GM12878 (cell line): ENCODE data around the gene TFR2. TPM values are rescaled to one million over a fixed set of nuclear protein-coding genes. Genes with fewer than 3 reads are reported as not detected.

Source experiments
- ATAC-seq: fragments of 200-7000 bp; cut with Tn5 transposase; 3 replicates; pipeline ENCODE4 v1.9.1; 2020; ENCODE audit warnings: mild to moderate bottlenecking, moderate library complexity
- BruUV-seq: library from RNA; stranded (reverse); fragments of 400-500 nt; replicated peaks from 2 replicates; lab custom pipeline; 2021; lab: Mats Ljungman, UMichigan
- CTCF ChIA-PET: fragments of 300-600 bp; sonication (Branson Sonifier 250); formaldehyde crosslinking; extraction: SDS; loops from one replicate; lab custom pipeline; 2021; ENCODE audit warnings: inconsistent platforms; lab: Yijun Ruan, JAX
- POLR2A ChIA-PET: fragments of 350-600 bp; formaldehyde crosslinking; extraction: SDS; loops from one replicate; lab custom pipeline; 2021; ENCODE audit warnings: inconsistent platforms; lab: Charles Lee
- RAD21 ChIA-PET: fragments of 300-600 bp; sonication (Branson Sonifier 250); formaldehyde crosslinking; loops from one replicate; lab custom pipeline; 2023; ENCODE audit warnings: antibody characterized with exemption; ENCODE audit not compliant: unreplicated experiment; lab: Charles Lee
- SMC1A ChIA-PET: fragments of 300-600 bp; sonication (Branson Sonifier 250); formaldehyde crosslinking; loops from one replicate; lab custom pipeline; 2023; ENCODE audit not compliant: unreplicated experiment, uncharacterized antibody; lab: Charles Lee
- DNase-seq: peaks from one replicate; pipeline ENCODE4 v3.0.0-alpha.2; 2011; ENCODE audit warnings: low read depth, low spot score
- FAIRE-seq: peaks from 3 replicates; lab custom pipeline; 2011; peaks lifted over from hg19 to GRCh38; lab: Jason Lieb, UNC
- H2AFZ ChIP-seq: 2 replicates; pipeline ENCODE4 v1.6.0; 2011; ENCODE audit warnings: low read depth, low read length, control low read depth; ENCODE audit not compliant: control insufficient read depth
- H3K27ac ChIP-seq: 2 replicates; pipeline ENCODE4 v1.5.1; 2011; ENCODE audit warnings: control low read depth; ENCODE audit not compliant: control insufficient read depth, insufficient read depth
- H3K27me3 ChIP-seq, 2 experiments: replicated peaks in 1 of 2; 2 replicates each; pipeline versions ENCODE4 v1.6.0 to v1.6.1; 2011; ENCODE audit warnings: low read length in 1 of 2; ENCODE audit not compliant: control insufficient read depth in 2 of 2, insufficient read depth in 2 of 2
- H3K36me3 ChIP-seq, 2 experiments: 2 replicates each; pipeline ENCODE4 v1.5.1; 2011; ENCODE audit warnings: low read length in 1 of 2; ENCODE audit not compliant: control insufficient read depth in 2 of 2, insufficient read depth in 2 of 2
- H3K4me1 ChIP-seq: 2 replicates; pipeline ENCODE4 v1.6.1; 2011; ENCODE audit warnings: mild to moderate bottlenecking, low read length, moderate library complexity, mixed read lengths; ENCODE audit not compliant: control insufficient read depth, insufficient read depth
- H3K4me2 ChIP-seq: 2 replicates; pipeline ENCODE4 v1.6.0; 2011; ENCODE audit warnings: control low read depth; ENCODE audit not compliant: control insufficient read depth, insufficient read depth
- H3K4me3 ChIP-seq: fragments of 200-600 bp; sonication (generic); 2 replicates; pipeline ENCODE4 v1.5.1; 2016
- H3K79me2 ChIP-seq: 2 replicates; pipeline ENCODE4 v1.6.0; 2011; ENCODE audit warnings: low read length; ENCODE audit not compliant: control insufficient read depth, insufficient read depth
- H3K9ac ChIP-seq: 2 replicates; pipeline ENCODE4 v1.8.0; 2011; ENCODE audit warnings: low read length, control low read depth, mixed read lengths; ENCODE audit not compliant: control insufficient read depth, insufficient read depth
- H3K9me3 ChIP-seq: replicated peaks from 3 replicates; pipeline ENCODE4 v1.5.1; 2011; ENCODE audit warnings: mild to moderate bottlenecking, low read length; ENCODE audit not compliant: control insufficient read depth, insufficient read depth
- H4K20me1 ChIP-seq: 2 replicates; pipeline ENCODE4 v1.6.0; 2011; ENCODE audit not compliant: control insufficient read depth, insufficient read depth
- DPF2 ChIP-seq: fragments of 450-650 bp; IDR thresholded peaks from 2 replicates; pipeline ENCODE4 v1.6.1; 2017; ENCODE audit warnings: mild to moderate bottlenecking
- EP300 ChIP-seq, 2 experiments: fragments of 150-350 bp in 1 of 2; IDR thresholded peaks; 2 replicates each; pipeline ENCODE4 v1.6.1; 2011 to 2012; ENCODE audit warnings: low read depth in 2 of 2, low read length in 2 of 2, borderline replicate concordance in 1 of 2, improper control_type of control experiment in 1 of 2, inconsistent platforms in 1 of 2; ENCODE audit not compliant: control insufficient read depth in 1 of 2
- FOXM1 ChIP-seq: IDR thresholded peaks from 2 replicates; pipeline ENCODE4 v1.6.1; 2012; ENCODE audit warnings: low read depth, mild to moderate bottlenecking, inconsistent platforms, low read length, moderate library complexity
- IKZF1 ChIP-seq: fragments of 450-650 bp; conservative IDR thresholded peaks from 2 replicates; pipeline ENCODE4 v1.6.1; 2017; ENCODE audit warnings: antibody characterized with exemption, mild to moderate bottlenecking
- KAT2A ChIP-seq: conservative IDR thresholded peaks from 2 replicates; pipeline ENCODE4 v1.6.1; 2011; ENCODE audit warnings: low read depth, low read length; ENCODE audit not compliant: control insufficient read depth
- SUZ12 ChIP-seq: fragments of 200-600 bp; sonication (generic); IDR thresholded peaks from one replicate; pipeline ENCODE4 v1.6.1; 2018; ENCODE audit warnings: antibody characterized with exemption, mild to moderate bottlenecking; ENCODE audit not compliant: unreplicated experiment
- ZNF384 ChIP-seq: IDR thresholded peaks from 2 replicates; pipeline ENCODE4 v1.6.1; 2012; ENCODE audit warnings: low read depth, mild to moderate bottlenecking, low read length, improper control_type of control experiment, borderline replicate concordance
- ZNF622 ChIP-seq: fragments of 450-650 bp; IDR thresholded peaks from 2 replicates; pipeline ENCODE4 v1.6.1; 2017; ENCODE audit warnings: mild to moderate bottlenecking, inconsistent platforms
- ZSCAN29 ChIP-seq: fragments of 450-650 bp; IDR thresholded peaks from 2 replicates; pipeline ENCODE4 v1.6.1; 2017; ENCODE audit warnings: mild to moderate bottlenecking, moderate library complexity
- WGBS: methylation state at CpG from one replicate; pipeline ENCODE4 v1.1.6; 2016; ENCODE audit warnings: low lambda C conversion rate; ENCODE audit not compliant: insufficient replicate concordance, insufficient coverage; ENCODE audit errors: missing lambda C conversion rate; 5-methylcytosine and 5-hydroxymethylcytosine counted together
- in situ Hi-C: fragments of 300-500 bp; cut with MboI; formaldehyde crosslinking; loops from 9 replicates; pipeline ENCODE4 v1.14.3; 2018; ENCODE audit warnings: mixed read lengths
- intact Hi-C: fragments of 100-400 bp; cut with micrococcal nuclease; formaldehyde crosslinking; loops from one replicate; pipeline ENCODE4 v1.14.2; 2022; ENCODE audit not compliant: unreplicated experiment
- polyA plus RNA-seq, 11 experiments: library from polyadenylated mRNA; depleted of rRNA in 4 of 11; unstranded in 6 of 11; stranded (reverse) in 5 of 11; fragments of >200 nt; fragmentation: Nextera tagmentation in 4 of 11; fragmentation: Illumina TruSeq in 1 of 11; extraction: Ambion mirVana in 4 of 11; extraction: Trizol in 1 of 11; gene quantifications; 1 replicate in 1 of 11; 2 replicates in 10 of 11; pipeline versions ENCODE4 v1.2.1 to v1.2.3, GENCODE V29; 2011 to 2016; ENCODE audit warnings: inconsistent platforms in 2 of 11, missing spikeins in 2 of 11, low read depth in 1 of 11
- total RNA-seq, 4 experiments: library from RNA; depleted of rRNA in 3 of 4; stranded (reverse); fragments of >200 nt in 3 of 4; fragmentation: Illumina TruSeq in 1 of 4; extraction: Trizol in 1 of 4; gene quantifications; 2 replicates each; pipeline versions ENCODE4 v1.2.1 to v1.2.3, GENCODE V29; 2013 to 2021
- TF ChIP-seq, protein P1 (sequence below): fragments of 450-650 bp; IDR thresholded peaks from 2 replicates; pipeline ENCODE4 v1.6.1; 2017; ENCODE audit warnings: mild to moderate bottlenecking, moderate library complexity
- TF ChIP-seq, protein P2 (sequence below): IDR thresholded peaks from 2 replicates; pipeline ENCODE4 v1.6.1; 2011; ENCODE audit warnings: low read depth, mild to moderate bottlenecking, low read length, moderate library complexity, borderline replicate concordance; ENCODE audit errors: extremely low read depth
- TF ChIP-seq, protein P3 (sequence below): IDR thresholded peaks from 2 replicates; pipeline ENCODE4 v1.6.1; 2011; ENCODE audit warnings: borderline replicate concordance, low read depth, mild to moderate bottlenecking, moderate library complexity, mixed read lengths, low read length; ENCODE audit not compliant: insufficient read depth; ENCODE audit errors: extremely low read length
- TF ChIP-seq, protein P4 (sequence below): fragments of 450-650 bp; IDR thresholded peaks from 2 replicates; pipeline ENCODE4 v1.6.1; 2016; ENCODE audit warnings: mild to moderate bottlenecking
- TF ChIP-seq, protein P5 (sequence below): fragments of 450-650 bp; IDR thresholded peaks from 2 replicates; pipeline ENCODE4 v1.6.1; 2017; ENCODE audit warnings: borderline replicate concordance

TFR2 gene
- total and polyA plus RNA-seq, 10 of the 15 experiments (the other 5 are each of a cell fraction or from before 2014, with no cell fraction given), result 0.30 to 7.2 (median 1.8) TPM

DNA sequence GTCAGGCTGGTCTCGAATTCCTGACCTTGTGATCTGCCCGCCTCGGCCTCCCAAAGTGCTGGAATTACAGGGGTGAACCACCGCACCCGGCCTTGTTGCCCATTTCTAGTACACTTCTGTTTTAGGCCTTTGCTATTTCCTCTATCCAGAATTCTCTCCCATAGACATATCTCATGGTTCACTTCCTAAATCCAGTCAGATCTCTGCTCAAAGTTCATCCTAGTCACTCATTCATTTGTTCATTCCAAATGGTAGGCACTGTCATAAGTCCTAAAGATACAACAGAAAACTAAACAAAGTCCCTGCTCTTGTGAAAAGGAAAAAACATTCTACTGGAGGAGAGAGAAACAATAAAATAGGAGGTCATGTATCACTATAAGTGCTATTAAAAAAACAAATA lies 31.4 kb downstream of the TFR2 start (continued):
- TF ChIP-seq, protein P1, sequence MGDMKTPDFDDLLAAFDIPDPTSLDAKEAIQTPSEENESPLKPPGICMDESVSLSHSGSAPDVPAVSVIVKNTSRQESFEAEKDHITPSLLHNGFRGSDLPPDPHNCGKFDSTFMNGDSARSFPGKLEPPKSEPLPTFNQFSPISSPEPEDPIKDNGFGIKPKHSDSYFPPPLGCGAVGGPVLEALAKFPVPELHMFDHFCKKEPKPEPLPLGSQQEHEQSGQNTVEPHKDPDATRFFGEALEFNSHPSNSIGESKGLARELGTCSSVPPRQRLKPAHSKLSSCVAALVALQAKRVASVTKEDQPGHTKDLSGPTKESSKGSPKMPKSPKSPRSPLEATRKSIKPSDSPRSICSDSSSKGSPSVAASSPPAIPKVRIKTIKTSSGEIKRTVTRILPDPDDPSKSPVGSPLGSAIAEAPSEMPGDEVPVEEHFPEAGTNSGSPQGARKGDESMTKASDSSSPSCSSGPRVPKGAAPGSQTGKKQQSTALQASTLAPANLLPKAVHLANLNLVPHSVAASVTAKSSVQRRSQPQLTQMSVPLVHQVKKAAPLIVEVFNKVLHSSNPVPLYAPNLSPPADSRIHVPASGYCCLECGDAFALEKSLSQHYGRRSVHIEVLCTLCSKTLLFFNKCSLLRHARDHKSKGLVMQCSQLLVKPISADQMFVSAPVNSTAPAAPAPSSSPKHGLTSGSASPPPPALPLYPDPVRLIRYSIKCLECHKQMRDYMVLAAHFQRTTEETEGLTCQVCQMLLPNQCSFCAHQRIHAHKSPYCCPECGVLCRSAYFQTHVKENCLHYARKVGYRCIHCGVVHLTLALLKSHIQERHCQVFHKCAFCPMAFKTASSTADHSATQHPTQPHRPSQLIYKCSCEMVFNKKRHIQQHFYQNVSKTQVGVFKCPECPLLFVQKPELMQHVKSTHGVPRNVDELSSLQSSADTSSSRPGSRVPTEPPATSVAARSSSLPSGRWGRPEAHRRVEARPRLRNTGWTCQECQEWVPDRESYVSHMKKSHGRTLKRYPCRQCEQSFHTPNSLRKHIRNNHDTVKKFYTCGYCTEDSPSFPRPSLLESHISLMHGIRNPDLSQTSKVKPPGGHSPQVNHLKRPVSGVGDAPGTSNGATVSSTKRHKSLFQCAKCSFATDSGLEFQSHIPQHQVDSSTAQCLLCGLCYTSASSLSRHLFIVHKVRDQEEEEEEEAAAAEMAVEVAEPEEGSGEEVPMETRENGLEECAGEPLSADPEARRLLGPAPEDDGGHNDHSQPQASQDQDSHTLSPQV, result no peak
- TF ChIP-seq SUZ12, result no peak
- TF ChIP-seq, all 136 proteins: peak for 0

DNA sequence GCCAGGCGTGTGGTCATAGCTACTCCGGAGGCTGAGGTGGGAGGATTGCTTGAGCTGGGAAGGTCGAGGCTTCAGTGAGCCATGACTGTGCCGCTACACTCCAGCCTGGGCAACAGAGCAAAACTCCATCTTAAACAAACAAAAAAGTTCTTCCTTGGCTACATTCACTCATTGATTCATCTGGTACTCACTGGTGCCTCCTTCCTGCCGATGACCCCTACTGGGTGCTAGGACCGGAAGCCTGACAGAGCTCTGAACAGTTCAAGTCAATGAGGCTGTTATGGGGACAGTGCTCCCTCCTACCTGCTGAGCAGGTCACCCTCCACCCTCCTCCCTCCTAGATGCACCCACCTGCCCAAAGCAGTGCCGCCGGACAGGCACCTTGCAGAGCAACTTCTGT lies 34.2 kb downstream of the TFR2 start:
- Histone ChIP-seq H3K36me3 (no peaks in the 10 kb centered on the region), H3K4me2 (no peak overlapping the region), H3K9ac (no peak overlapping the region), H3K27ac (no peak overlapping the region), H3K27me3 (peaks cover 0 to 5% of the 10 kb centered on the region in 2 experiments; a peak in 2 of 4 replicates), H2AFZ (no peak overlapping the region), H3K9me3 (no peaks in the 10 kb centered on the region), H4K20me1 (no peaks in the 10 kb centered on the region), H3K79me2 (no peaks in the 10 kb centered on the region), H3K4me1 (peaks cover 10% of the 10 kb centered on the region), H3K4me3 (no peak overlapping the region)
- no TSS peak for BruUV-seq
- no peak for DNase-seq
- ChIA-PET CTCF (interaction anchor here (1.3 kb wide), 1 partner anchor 40 kb away, joined by 3 read pairs; no protein-coding TSS in a partner anchor), RAD21 (no interaction called here), SMC1A (interaction anchor here (0.6 to 0.7 kb wide), 2 partner anchors 42 to 48 kb away, joined by 3 read pairs; no protein-coding TSS in a partner anchor), POLR2A (interaction anchor here (0.6 to 1.3 kb wide), 2 partner anchors 23 to 156 kb away, joined by 4 read pairs; no protein-coding TSS in a partner anchor)
- WGBS, result 71% methylated on average over 8 of the region's 8 CpGs
- intact Hi-C loops, result no loop called here
- no peak for FAIRE-seq
- no peak for ATAC-seq
- in situ Hi-C loops, result no loop called here
- TF ChIP-seq DPF2, result no peak
- no peak for TF ChIP-seq ZNF384
- no peak for TF ChIP-seq ZNF622
- TF ChIP-seq, protein P2, sequence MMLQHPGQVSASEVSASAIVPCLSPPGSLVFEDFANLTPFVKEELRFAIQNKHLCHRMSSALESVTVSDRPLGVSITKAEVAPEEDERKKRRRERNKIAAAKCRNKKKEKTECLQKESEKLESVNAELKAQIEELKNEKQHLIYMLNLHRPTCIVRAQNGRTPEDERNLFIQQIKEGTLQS, result no peak
- TF ChIP-seq, protein P3, sequence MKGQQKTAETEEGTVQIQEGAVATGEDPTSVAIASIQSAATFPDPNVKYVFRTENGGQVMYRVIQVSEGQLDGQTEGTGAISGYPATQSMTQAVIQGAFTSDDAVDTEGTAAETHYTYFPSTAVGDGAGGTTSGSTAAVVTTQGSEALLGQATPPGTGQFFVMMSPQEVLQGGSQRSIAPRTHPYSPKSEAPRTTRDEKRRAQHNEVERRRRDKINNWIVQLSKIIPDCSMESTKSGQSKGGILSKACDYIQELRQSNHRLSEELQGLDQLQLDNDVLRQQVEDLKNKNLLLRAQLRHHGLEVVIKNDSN, result no peak
- TF ChIP-seq IKZF1, result no peak
- TF ChIP-seq, protein P4, sequence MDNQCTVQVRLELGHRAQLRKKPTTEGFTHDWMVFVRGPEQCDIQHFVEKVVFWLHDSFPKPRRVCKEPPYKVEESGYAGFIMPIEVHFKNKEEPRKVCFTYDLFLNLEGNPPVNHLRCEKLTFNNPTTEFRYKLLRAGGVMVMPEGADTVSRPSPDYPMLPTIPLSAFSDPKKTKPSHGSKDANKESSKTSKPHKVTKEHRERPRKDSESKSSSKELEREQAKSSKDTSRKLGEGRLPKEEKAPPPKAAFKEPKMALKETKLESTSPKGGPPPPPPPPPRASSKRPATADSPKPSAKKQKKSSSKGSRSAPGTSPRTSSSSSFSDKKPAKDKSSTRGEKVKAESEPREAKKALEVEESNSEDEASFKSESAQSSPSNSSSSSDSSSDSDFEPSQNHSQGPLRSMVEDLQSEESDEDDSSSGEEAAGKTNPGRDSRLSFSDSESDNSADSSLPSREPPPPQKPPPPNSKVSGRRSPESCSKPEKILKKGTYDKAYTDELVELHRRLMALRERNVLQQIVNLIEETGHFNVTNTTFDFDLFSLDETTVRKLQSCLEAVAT, result no peak
- no peak for TF ChIP-seq ZSCAN29
- TF ChIP-seq EP300 (IDR thresholded peaks at IDR 0.05; ENCODE audit: borderline replicate concordance in 1 of 2, control insufficient read depth in 1 of 2, low read depth in 2 of 2, low read length in 2 of 2), result no peak
- no peak for TF ChIP-seq FOXM1
- no peak for TF ChIP-seq KAT2A
- TF ChIP-seq, protein P5, sequence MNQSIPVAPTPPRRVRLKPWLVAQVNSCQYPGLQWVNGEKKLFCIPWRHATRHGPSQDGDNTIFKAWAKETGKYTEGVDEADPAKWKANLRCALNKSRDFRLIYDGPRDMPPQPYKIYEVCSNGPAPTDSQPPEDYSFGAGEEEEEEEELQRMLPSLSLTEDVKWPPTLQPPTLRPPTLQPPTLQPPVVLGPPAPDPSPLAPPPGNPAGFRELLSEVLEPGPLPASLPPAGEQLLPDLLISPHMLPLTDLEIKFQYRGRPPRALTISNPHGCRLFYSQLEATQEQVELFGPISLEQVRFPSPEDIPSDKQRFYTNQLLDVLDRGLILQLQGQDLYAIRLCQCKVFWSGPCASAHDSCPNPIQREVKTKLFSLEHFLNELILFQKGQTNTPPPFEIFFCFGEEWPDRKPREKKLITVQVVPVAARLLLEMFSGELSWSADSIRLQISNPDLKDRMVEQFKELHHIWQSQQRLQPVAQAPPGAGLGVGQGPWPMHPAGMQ, result no peak
